Stomach smooth muscle (tissue), 2 donors: ENCODE measurements around the gene TCP1.

Source experiments
- H3K27ac ChIP-seq: one replicate; pipeline ENCODE4 v1.7.0; 2013; ENCODE audit warnings: mild to moderate bottlenecking, low read length, inconsistent platforms
- H3K27me3 ChIP-seq, 2 donors: one replicate each; pipeline ENCODE4 v1.7.0; 2013; ENCODE audit warnings: low read length in 2 of 2; ENCODE audit not compliant: insufficient read depth in 2 of 2, control insufficient read depth in 1 of 2
- H3K36me3 ChIP-seq, 2 donors: one replicate each; pipeline ENCODE4 v1.7.0; 2013; ENCODE audit warnings: low read length in 2 of 2; ENCODE audit not compliant: control insufficient read depth in 2 of 2, insufficient read depth in 2 of 2
- H3K4me1 ChIP-seq: one replicate; pipeline ENCODE4 v1.7.0; 2013; ENCODE audit warnings: low read length; ENCODE audit not compliant: control insufficient read depth, insufficient read depth
- H3K4me3 ChIP-seq, 2 donors: one replicate each; pipeline ENCODE4 v1.7.0; 2013; ENCODE audit warnings: low read length in 2 of 2
- H3K9ac ChIP-seq, 2 donors: one replicate each; pipeline ENCODE4 v1.7.0; 2013; ENCODE audit warnings: low read length in 2 of 2, mild to moderate bottlenecking in 1 of 2
- H3K9me3 ChIP-seq, 2 donors: one replicate each; pipeline ENCODE4 v1.7.0; 2013; ENCODE audit warnings: low read length in 2 of 2; ENCODE audit not compliant: control insufficient read depth in 2 of 2
- donor health status: healthy.
- donor health status: Pancreatic carcinoma.

TCP1 gene

DNA sequence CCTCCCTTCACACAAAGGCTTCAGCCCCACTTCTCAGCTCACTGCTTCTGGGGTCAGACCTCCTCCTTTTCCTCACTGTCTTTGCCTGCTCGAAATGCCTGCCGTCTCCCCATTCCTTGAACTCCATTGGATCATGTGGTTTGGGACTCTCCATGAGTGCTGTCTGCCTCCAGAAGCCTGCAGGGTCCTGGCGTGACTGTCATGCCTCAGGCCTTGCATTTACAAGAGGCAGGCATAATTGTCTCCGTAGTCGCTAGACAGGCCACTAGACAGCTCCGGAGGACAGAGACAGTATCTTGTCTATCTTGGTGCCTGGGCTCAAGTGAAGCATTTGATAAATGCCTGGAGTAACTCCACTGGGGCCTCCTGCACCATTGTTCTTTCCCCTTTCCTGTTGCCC, 26.0 kb upstream of the TCP1 start:
- H3K9ac ChIP-seq = no peak overlapping the region
- H3K27me3 ChIP-seq = no peaks in the 10 kb centered on the region
- peaks cover 0 to 2% of the 10 kb centered on the region in 2 donors for H3K36me3 ChIP-seq
- H3K4me3 ChIP-seq = no peak overlapping the region
- no peak overlapping the region for H3K27ac ChIP-seq
- H3K4me1 ChIP-seq = no peaks in the 10 kb centered on the region
- H3K9me3 ChIP-seq = no peaks in the 10 kb centered on the region

DNA sequence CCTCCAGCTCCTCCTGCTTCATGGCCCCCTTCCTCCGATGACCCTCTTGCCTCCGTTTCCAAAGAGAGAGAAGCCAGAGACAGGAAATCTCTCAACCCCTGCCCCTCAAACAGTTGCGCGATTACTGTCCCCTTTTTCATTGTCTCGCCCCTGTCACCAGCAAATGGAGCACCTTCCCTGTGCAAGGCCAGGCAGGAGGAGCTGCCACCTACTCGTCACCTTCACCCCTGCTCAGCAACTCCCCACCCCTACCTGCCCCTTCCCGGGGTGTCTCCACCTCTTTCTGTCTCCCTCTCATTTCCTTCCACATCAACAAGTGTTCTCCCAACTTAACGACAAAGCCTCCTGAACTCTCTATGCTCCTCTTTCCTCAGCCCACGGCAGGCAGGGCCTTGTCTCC, 24.4 kb upstream of the TCP1 start:
- Histone ChIP-seq H3K36me3 (peaks cover 0 to 2% of the 10 kb centered on the region in 2 donors), H3K9me3 (no peaks in the 10 kb centered on the region), H3K4me1 (no peaks in the 10 kb centered on the region), H3K4me3 (no peak overlapping the region), H3K9ac (no peak overlapping the region), H3K27ac (no peak overlapping the region), H3K27me3 (no peaks in the 10 kb centered on the region)

DNA sequence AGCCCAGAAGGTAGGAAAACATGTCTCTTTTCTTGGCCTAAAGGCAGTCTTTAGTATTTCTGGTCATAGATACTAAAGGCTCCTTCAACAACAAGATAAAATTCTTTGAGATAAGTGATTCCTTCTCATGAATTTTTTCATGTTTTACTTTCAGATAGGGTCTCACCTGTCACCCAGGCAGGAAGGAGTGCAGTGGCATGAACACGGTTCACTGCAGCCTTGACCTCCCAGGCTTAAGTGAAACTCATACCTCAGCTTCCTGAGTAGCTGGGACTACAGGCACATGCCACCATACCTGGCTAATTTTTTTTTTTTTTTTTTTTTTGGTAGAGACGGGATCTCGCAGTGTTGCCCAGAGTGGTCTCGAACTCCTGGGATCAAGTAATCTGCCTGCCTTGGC, 19.7 kb upstream of the TCP1 start:
- Histone ChIP-seq H3K9me3 (no peaks in the 10 kb centered on the region), H3K27me3 (no peaks in the 10 kb centered on the region), H3K4me1 (no peaks in the 10 kb centered on the region), H3K9ac (no peak overlapping the region), H3K27ac (no peak overlapping the region), H3K4me3 (no peak overlapping the region), H3K36me3 (peaks cover 0 to 6% of the 10 kb centered on the region in 2 donors)

DNA sequence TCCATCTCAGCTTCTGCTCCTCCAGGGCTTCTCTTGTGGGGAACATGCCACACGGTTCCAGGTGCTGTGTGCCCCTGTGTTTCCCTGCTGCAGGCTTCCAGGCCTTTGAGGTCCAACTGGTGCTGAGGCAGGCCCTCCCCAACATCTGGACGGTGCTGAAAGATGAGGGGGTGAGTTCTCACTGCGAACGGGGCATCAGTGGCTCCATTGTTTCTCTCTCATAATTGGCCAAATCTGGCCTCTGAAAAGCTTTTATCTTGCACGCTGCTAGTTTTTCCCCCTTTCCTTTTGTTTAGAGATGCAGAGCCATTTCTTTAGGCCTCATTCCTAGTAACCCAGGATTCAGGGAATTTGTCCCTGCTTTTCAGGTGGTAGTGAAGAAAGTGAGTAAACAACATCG, 19.2 kb upstream of the TCP1 start:
- H3K27me3 ChIP-seq = no peaks in the 10 kb centered on the region
- H3K27ac ChIP-seq = no peak overlapping the region
- no peaks in the 10 kb centered on the region for H3K9me3 ChIP-seq
- H3K4me3 ChIP-seq = no peak overlapping the region
- no peaks in the 10 kb centered on the region for H3K4me1 ChIP-seq
- H3K36me3 ChIP-seq = peaks cover 0 to 6% of the 10 kb centered on the region in 2 donors
- no peak overlapping the region for H3K9ac ChIP-seq

DNA sequence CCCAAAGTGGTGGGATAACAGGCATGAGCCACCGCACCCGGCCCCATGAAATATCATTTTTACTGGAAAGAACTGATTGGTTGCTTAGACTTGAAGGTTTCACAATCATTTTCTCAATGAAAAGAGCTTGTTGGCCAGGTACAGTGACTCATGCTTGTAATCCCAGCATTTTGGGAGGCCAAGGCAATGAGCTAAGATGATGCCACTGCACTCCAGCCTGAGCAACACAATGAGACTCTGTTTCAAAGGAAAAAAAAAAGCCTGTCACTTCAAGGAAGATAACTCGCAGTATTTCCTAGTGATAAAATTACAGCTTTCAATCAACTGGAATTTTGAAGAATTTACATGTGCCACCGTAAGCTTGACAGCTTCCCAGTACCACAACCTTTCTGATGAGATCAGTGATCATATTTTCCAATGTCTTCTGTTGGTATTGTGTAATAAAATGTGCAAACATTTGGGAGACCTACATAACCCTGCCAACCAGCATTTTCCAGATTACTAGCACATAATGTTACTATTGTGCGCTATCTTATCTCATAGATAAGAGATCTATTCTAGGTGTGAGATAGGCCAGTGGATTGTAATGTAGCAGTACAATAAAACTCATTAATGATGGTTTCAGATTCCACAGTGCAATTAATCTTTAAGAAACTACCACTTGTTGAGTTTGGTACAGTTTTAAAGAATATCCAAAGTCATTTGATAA, 17.9 kb upstream of the TCP1 start:
- no peak overlapping the region for H3K9ac ChIP-seq
- no peak overlapping the region for H3K4me3 ChIP-seq
- H3K4me1 ChIP-seq = no peaks in the 10 kb centered on the region
- H3K27me3 ChIP-seq = no peaks in the 10 kb centered on the region
- H3K27ac ChIP-seq = no peak overlapping the region
- H3K36me3 ChIP-seq = peaks cover 0 to 6% of the 10 kb centered on the region in 2 donors
- no peaks in the 10 kb centered on the region for H3K9me3 ChIP-seq

DNA sequence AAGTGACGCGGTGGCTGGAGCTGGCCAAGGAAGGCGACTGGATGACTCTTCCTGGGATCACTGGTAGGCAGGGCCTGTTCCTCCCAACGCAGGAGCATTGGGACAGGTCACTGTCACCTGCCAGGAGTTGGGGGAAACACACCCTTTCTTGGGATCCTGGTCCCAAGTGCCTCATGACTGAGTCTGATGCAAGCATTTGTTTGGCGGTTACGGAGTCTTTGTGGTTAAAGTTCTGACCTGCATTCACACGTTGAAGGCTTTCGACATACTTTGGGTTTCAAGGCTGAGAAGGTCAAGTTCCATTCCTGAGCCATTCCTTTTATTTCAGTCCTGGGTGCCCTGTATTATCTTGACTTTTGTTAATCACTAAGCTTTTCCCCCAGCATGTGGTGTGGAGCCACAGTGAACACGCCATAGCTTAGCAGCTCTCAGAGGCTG, 16.6 kb upstream of the TCP1 start:
- H3K36me3 ChIP-seq = peaks cover 0 to 6% of the 10 kb centered on the region in 2 donors
- H3K4me1 ChIP-seq = no peaks in the 10 kb centered on the region
- H3K4me3 ChIP-seq = no peak overlapping the region
- no peaks in the 10 kb centered on the region for H3K9me3 ChIP-seq
- H3K9ac ChIP-seq = no peak overlapping the region
- no peak overlapping the region for H3K27ac ChIP-seq
- H3K27me3 ChIP-seq = no peaks in the 10 kb centered on the region

DNA sequence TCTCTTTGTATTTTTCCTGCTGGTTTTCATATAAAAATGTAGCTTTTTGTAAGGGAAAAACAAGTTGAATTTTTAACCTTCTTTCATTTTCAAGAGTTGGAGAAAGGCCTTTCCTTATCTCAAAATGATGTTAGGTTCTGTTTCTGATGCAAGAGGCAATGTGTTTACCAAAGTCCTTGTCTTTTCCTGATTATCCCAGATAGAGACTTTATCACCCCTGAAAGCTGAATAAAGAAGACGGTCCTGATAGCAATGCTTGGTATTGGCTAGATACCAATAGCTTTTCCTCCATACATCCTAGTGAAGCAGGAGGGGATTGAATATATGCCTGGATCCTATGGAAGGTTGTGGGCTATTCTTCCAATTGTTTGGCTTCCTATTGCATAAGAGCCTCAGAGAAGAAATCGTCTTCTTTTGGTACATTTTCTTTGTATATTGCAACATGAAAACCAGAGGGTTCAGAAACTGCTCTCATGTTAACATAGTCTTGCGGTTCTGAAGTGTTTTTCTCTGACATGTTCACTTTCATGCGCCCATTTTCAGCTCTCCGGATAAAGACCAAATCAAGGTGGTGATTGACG, 16.1 kb upstream of the TCP1 start:
- H3K27me3 ChIP-seq = no peaks in the 10 kb centered on the region
- no peaks in the 10 kb centered on the region for H3K4me1 ChIP-seq
- H3K9ac ChIP-seq = no peak overlapping the region
- H3K4me3 ChIP-seq = no peak overlapping the region
- no peak overlapping the region for H3K27ac ChIP-seq
- no peaks in the 10 kb centered on the region for H3K9me3 ChIP-seq
- H3K36me3 ChIP-seq = peaks cover 0 to 6% of the 10 kb centered on the region in 2 donors

DNA sequence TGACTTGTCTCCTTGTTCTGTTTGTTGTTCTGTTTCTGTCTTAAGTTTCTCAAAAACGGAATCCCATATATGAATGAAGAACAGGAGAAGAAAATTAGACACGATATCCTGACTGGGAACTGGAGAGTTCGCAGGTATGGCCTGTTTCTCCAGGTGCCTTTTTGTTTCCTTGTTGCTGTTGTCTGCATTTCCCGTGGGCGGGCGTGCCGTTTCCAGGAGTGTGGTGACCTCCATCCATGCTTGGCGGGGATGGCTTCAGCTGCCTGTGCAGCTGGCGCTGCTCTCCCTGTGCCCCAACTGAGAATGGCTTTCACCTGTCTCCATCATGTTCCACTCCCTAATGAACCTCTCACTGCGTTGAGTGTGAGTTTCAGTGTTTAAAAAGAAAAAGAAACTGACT, 15.1 kb upstream of the TCP1 start:
- H3K9ac ChIP-seq = no peak overlapping the region
- no peaks in the 10 kb centered on the region for H3K27me3 ChIP-seq
- H3K9me3 ChIP-seq = no peaks in the 10 kb centered on the region
- H3K4me1 ChIP-seq = no peaks in the 10 kb centered on the region
- H3K4me3 ChIP-seq = no peak overlapping the region
- no peak overlapping the region for H3K27ac ChIP-seq
- H3K36me3 ChIP-seq = peaks cover 7 to 11% of the 10 kb centered on the region in 2 donors

DNA sequence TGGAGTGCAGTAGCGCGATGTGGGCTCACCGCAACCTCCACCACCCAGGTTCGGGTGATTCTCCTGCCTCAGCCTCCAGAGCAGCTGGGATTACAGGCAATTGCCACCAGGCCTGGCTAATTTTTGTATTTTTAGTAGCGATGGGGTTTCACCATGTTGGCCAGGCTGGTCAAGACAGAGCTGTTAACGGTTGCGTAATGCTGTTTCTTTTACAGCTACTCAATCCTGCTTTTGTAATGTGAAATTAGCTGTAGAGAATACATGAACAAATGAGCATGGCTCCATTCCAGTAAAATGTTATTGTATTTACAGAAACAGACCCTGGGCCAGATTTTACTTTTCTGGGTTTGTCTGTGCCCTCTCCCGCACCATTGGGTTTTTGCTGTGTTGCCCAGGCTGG, 12.5 kb upstream of the TCP1 start:
- Histone ChIP-seq H3K27ac (no peak overlapping the region), H3K36me3 (peaks cover 27 to 28% of the 10 kb centered on the region in 2 donors), H3K27me3 (no peaks in the 10 kb centered on the region), H3K4me1 (no peaks in the 10 kb centered on the region), H3K9ac (no peak overlapping the region), H3K9me3 (no peaks in the 10 kb centered on the region), H3K4me3 (no peak overlapping the region)

DNA sequence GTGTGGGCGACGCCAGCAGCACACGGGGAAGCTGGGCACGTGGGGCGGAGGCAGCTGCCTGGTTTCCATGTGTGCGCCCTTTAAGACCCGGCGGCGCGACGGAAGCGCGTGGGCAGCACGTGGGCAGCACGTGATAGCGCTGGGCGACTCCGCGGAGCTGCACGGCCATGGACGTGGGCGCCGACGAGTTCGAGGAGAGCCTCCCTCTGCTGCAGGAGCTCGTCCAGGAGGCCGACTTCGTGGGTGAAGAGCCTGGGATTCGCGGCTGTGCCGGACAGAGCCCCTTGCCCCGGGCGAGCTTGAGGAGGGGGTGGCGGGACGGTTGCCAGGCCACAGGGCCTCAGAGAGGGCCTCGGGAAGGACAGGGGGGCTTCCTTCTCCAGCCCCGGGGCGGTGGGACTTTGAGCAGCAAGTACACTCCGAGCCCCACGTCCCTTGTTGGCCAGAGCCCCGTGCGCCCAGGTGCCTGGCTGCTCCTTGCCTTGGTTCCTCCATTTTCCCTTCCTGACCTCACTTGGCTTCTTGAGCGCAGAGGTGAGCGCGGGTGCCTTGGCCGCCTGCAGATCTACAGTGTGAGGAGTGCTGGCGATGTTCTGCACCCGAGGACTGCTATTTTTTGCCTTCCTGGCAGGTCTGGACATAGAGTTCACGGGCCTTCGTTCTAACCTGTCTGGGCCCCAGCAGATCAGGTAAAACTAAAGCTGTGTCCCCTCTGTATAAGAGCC, 10.9 kb upstream of the TCP1 start, which contains the start of gene PNLDC1:
TSS of gene PNLDC1 (plus strand) at position 136 of the 725 bp plus-strand sequence. CDS start at position 168, 32 bp downstream.
- Histone ChIP-seq H3K36me3 (peaks cover 22 to 31% of the 10 kb centered on the region in 2 donors), H3K4me3 (no peak within 1 kb of the TSS), H3K27me3 (no peaks in the 10 kb centered on the region), H3K27ac (no peak within 1 kb of the TSS), H3K9ac (no peak within 1 kb of the TSS), H3K9me3 (no peaks in the 10 kb centered on the region), H3K4me1 (peaks cover 2% of the 10 kb centered on the region)
